ENCODE measurements around the gene NOTCH3. TPM values are rescaled to one million over a fixed set of nuclear protein-coding genes. Genes with fewer than 3 reads are reported as not detected.

The NOTCH3 gene
- total RNA-seq, 1 donor from 2014 or later = 162 TPM

DNA sequence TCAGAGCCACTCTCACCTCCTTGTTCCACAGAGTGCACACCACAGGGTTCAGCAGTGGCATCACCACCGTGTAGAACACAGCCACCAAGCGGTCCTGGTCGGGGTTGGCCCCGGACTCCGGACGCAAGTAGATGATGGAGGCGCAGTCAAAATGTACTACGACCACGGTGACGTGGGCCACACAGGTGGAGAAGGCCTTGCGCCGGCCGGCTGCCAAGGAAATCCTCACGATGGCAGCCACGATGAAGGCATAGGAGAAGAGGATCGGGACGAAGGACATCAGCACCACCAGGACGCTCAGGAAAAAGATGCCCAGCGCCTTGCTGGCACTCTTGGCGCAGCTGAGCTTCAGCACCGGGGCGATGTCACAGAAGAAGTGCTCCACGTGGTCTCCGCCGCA lies 59.7 kb downstream of the NOTCH3 start:
- no peak overlapping the region for H3K27ac Mint-ChIP-seq (ENCODE audit: unreplicated experiment)
- Histone ChIP-seq H3K27ac (ENCODE audit: low read depth, low read length) (no peak overlapping the region), H3K9ac (ENCODE audit: low read length) (no peak overlapping the region), H3K79me2 (ENCODE audit: insufficient read depth, low read length) (no peaks in the 10 kb centered on the region), H3K4me3 (ENCODE audit: insufficient read depth, low read depth, low read length) (no peak overlapping the region), H2AFZ (ENCODE audit: low read depth, low read length) (no peak overlapping the region), H3K36me3 (ENCODE audit: insufficient read depth, low read length) (no peaks in the 10 kb centered on the region), H3K4me1 (ENCODE audit: insufficient read depth, low read length) (no peaks in the 10 kb centered on the region), H3K4me2 (ENCODE audit: low read length) (no peak overlapping the region), H3K27me3 (ENCODE audit: insufficient read depth, low read length) (no peaks in the 10 kb centered on the region), H4K20me1 (ENCODE audit: insufficient read depth, low read length) (no peaks in the 10 kb centered on the region), H3K9me3 (ENCODE audit: insufficient read depth, low read depth, low read length) (peaks cover 4% of the 10 kb centered on the region)
- no peak for FAIRE-seq
- TF ChIP-seq EZH2 (IDR thresholded peaks at IDR 0.05; ENCODE audit: insufficient read depth, low read length) = no peak
- TF ChIP-seq, protein P1, sequence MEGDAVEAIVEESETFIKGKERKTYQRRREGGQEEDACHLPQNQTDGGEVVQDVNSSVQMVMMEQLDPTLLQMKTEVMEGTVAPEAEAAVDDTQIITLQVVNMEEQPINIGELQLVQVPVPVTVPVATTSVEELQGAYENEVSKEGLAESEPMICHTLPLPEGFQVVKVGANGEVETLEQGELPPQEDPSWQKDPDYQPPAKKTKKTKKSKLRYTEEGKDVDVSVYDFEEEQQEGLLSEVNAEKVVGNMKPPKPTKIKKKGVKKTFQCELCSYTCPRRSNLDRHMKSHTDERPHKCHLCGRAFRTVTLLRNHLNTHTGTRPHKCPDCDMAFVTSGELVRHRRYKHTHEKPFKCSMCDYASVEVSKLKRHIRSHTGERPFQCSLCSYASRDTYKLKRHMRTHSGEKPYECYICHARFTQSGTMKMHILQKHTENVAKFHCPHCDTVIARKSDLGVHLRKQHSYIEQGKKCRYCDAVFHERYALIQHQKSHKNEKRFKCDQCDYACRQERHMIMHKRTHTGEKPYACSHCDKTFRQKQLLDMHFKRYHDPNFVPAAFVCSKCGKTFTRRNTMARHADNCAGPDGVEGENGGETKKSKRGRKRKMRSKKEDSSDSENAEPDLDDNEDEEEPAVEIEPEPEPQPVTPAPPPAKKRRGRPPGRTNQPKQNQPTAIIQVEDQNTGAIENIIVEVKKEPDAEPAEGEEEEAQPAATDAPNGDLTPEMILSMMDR (IDR thresholded peaks at IDR 0.05; ENCODE audit: insufficient read depth, low read depth, low read length) = no peak
- DNase-seq (ENCODE audit: low read depth) = no peak
- H3K4me1 Mint-ChIP-seq (ENCODE audit: low read depth, unreplicated experiment) = peaks cover 5% of the 10 kb centered on the region
- no peak overlapping the region for H3K4me3 Mint-ChIP-seq (ENCODE audit: unreplicated experiment)
- no peaks in the 10 kb centered on the region for H3K27me3 Mint-ChIP-seq (ENCODE audit: low read depth, unreplicated experiment)
- no peaks in the 10 kb centered on the region for H3K36me3 Mint-ChIP-seq (ENCODE audit: low read depth, unreplicated experiment)
- H3K9me3 Mint-ChIP-seq (ENCODE audit: unreplicated experiment) = peaks cover 18% of the 10 kb centered on the region

DNA sequence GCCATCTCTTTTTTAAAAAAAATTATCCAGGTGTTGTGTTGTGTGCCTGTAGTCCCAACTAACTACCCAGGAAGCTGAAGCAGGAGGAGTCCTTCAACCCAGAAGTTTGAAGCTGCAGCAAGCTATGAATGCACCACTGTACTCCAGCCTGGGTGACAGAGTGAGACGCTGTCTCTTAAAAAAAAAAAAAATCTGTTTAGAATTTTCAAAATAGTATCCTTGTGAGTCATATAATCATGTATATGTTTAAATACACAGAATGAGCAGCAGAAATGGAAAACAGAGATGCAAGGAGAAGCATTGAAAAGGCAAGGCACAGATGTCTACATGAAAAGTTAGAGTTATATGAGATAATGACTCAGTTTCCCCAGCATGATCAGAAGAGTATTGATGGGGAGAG lies 62.4 kb downstream of the NOTCH3 start:
- peak overlapping the region; percentile 11 for H3K4me2 ChIP-seq (ENCODE audit: low read length)

DNA sequence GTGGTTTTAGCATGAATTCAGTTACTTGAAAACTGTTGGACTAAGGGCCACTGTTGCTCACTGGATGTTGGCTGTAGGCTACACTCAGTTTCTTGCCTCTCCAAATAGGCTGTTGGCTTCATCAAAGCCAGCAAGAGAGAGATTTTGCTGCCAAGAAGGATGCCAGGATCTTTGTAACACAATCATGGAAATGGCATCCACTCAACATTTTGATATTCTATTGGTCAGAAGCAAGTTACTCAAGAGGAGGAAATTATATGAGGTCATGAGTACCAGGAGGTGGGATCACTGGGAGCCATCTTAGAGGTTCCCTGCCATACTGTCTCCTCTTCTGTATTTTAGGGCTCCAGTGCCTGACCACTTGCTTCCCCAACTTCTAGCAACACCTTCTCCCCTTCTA lies 63.0 kb downstream of the NOTCH3 start:
- H3K4me3 Mint-ChIP-seq (ENCODE audit: unreplicated experiment) = no peak overlapping the region
- H3K36me3 Mint-ChIP-seq (ENCODE audit: low read depth, unreplicated experiment) = no peaks in the 10 kb centered on the region
- H3K27ac Mint-ChIP-seq (ENCODE audit: unreplicated experiment) = no peak overlapping the region
- Histone ChIP-seq H3K9me3 (ENCODE audit: insufficient read depth, low read depth, low read length) (peaks cover 4% of the 10 kb centered on the region), H4K20me1 (ENCODE audit: insufficient read depth, low read length) (no peaks in the 10 kb centered on the region), H3K27ac (ENCODE audit: low read depth, low read length) (no peak overlapping the region), H2AFZ (ENCODE audit: low read depth, low read length) (no peak overlapping the region), H3K4me2 (ENCODE audit: low read length) (no peak overlapping the region), H3K79me2 (ENCODE audit: insufficient read depth, low read length) (no peaks in the 10 kb centered on the region), H3K4me3 (ENCODE audit: insufficient read depth, low read depth, low read length) (no peak overlapping the region), H3K27me3 (ENCODE audit: insufficient read depth, low read length) (no peaks in the 10 kb centered on the region), H3K36me3 (ENCODE audit: insufficient read depth, low read length) (no peaks in the 10 kb centered on the region), H3K9ac (ENCODE audit: low read length) (no peak overlapping the region), H3K4me1 (ENCODE audit: insufficient read depth, low read length) (no peaks in the 10 kb centered on the region)
- H3K9me3 Mint-ChIP-seq (ENCODE audit: unreplicated experiment) = peaks cover 14% of the 10 kb centered on the region
- H3K27me3 Mint-ChIP-seq (ENCODE audit: low read depth, unreplicated experiment) = peaks cover 3% of the 10 kb centered on the region
- DNase-seq (ENCODE audit: low read depth) (no peak), FAIRE-seq (no peak)
- TF ChIP-seq, protein P1 (IDR thresholded peaks at IDR 0.05; ENCODE audit: insufficient read depth, low read depth, low read length) = no peak
- TF ChIP-seq EZH2 (IDR thresholded peaks at IDR 0.05; ENCODE audit: insufficient read depth, low read length) = no peak
- peaks cover 6% of the 10 kb centered on the region for H3K4me1 Mint-ChIP-seq (ENCODE audit: low read depth, unreplicated experiment)

More for the DNA sequence above, 62.4 kb downstream of the NOTCH3 start:
- DNase-seq (ENCODE audit: low read depth) (no peak), FAIRE-seq (no peak)
- TF ChIP-seq, protein P1 (IDR thresholded peaks at IDR 0.05; ENCODE audit: insufficient read depth, low read depth, low read length) = no peak
- no peak for TF ChIP-seq EZH2 (IDR thresholded peaks at IDR 0.05; ENCODE audit: insufficient read depth, low read length)
- Mint-ChIP-seq H3K4me3 (ENCODE audit: unreplicated experiment) (peak overlapping the region; percentile 11), H3K27me3 (ENCODE audit: low read depth, unreplicated experiment) (peaks cover 3% of the 10 kb centered on the region), H3K4me1 (ENCODE audit: low read depth, unreplicated experiment) (peaks cover 6% of the 10 kb centered on the region), H3K27ac (ENCODE audit: unreplicated experiment) (no peak overlapping the region), H3K9me3 (ENCODE audit: unreplicated experiment) (peaks cover 14% of the 10 kb centered on the region), H3K36me3 (ENCODE audit: low read depth, unreplicated experiment) (no peaks in the 10 kb centered on the region)
- Histone ChIP-seq H3K79me2 (ENCODE audit: insufficient read depth, low read length) (no peaks in the 10 kb centered on the region), H3K27ac (ENCODE audit: low read depth, low read length) (no peak overlapping the region), H3K27me3 (ENCODE audit: insufficient read depth, low read length) (no peaks in the 10 kb centered on the region), H3K4me1 (ENCODE audit: insufficient read depth, low read length) (no peaks in the 10 kb centered on the region), H3K9me3 (ENCODE audit: insufficient read depth, low read depth, low read length) (peaks cover 4% of the 10 kb centered on the region), H3K36me3 (ENCODE audit: insufficient read depth, low read length) (no peaks in the 10 kb centered on the region), H4K20me1 (ENCODE audit: insufficient read depth, low read length) (no peaks in the 10 kb centered on the region), H3K4me3 (ENCODE audit: insufficient read depth, low read depth, low read length) (no peak overlapping the region), H3K9ac (ENCODE audit: low read length) (no peak overlapping the region), H2AFZ (ENCODE audit: low read depth, low read length) (no peak overlapping the region)

All from astrocyte (in vitro differentiated cells and primary cell).